OCI-LY3 (cell line): Measurements from ENCODE around the gene DNASE2B.

Experiments used
- EZH2phosphoT487 ChIP-seq: fragments of 200-600 bp; shearing (Covaris generic); IDR thresholded peaks from 2 replicates; pipeline ENCODE4 v1.6.1; 2018; ENCODE audit warnings: antibody characterized with exemption, mixed run types, low read depth
- TF ChIP-seq, protein P1 (sequence below): fragments of 200-600, 300-600 bp; sonication (generic); IDR thresholded peaks from 2 replicates; pipeline ENCODE4 v1.5.1; 2014; ENCODE audit warnings: antibody characterized with exemption, low read length, low read depth

DNA sequence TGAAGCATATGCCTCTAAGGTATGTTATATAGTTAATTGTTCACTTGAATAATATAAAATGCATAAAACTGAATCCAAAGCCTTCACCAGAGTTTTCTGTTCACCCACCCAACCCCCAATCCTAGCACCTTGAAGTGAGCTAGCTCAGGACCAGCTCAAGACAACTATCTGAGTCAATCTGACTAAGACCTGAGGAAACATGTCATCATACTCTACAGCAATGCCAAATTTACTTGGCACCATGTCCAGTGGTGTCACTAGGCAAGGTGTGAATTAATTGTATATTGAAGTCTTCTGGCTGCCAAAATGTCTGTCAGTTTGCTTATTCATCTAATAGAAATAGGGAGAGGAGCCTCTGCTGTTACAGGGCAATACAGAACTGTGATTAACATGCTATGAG is 3.8 kb downstream of the DNASE2B start:
- TF ChIP-seq, protein P1, sequence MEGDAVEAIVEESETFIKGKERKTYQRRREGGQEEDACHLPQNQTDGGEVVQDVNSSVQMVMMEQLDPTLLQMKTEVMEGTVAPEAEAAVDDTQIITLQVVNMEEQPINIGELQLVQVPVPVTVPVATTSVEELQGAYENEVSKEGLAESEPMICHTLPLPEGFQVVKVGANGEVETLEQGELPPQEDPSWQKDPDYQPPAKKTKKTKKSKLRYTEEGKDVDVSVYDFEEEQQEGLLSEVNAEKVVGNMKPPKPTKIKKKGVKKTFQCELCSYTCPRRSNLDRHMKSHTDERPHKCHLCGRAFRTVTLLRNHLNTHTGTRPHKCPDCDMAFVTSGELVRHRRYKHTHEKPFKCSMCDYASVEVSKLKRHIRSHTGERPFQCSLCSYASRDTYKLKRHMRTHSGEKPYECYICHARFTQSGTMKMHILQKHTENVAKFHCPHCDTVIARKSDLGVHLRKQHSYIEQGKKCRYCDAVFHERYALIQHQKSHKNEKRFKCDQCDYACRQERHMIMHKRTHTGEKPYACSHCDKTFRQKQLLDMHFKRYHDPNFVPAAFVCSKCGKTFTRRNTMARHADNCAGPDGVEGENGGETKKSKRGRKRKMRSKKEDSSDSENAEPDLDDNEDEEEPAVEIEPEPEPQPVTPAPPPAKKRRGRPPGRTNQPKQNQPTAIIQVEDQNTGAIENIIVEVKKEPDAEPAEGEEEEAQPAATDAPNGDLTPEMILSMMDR: no peak
- TF ChIP-seq EZH2phosphoT487: no peak
